Ishikawa (cell line): Measurements from ENCODE around the gene DNAJC11.

Experiments used
- CEBPB ChIP-seq: IDR thresholded peaks from 2 replicates; pipeline ENCODE4 v1.6.1; 2012
- CREB1 ChIP-seq: IDR thresholded peaks from 2 replicates; pipeline ENCODE4 v1.6.1; 2012; ENCODE audit warnings: low read depth
- EGR1 ChIP-seq: IDR thresholded peaks from 2 replicates; pipeline ENCODE4 v1.6.1; 2012
- EP300 ChIP-seq: IDR thresholded peaks from 2 replicates; pipeline ENCODE4 v1.6.1; 2012; ENCODE audit warnings: borderline replicate concordance
- FOXM1 ChIP-seq: IDR thresholded peaks from 2 replicates; pipeline ENCODE4 v1.6.1; 2012; ENCODE audit warnings: low read depth, borderline replicate concordance
- MAX ChIP-seq: IDR thresholded peaks from 2 replicates; pipeline ENCODE4 v1.6.1; 2012
- NFIC ChIP-seq: IDR thresholded peaks from 2 replicates; pipeline ENCODE4 v1.6.1; 2012
- REST ChIP-seq: IDR thresholded peaks from 2 replicates; pipeline ENCODE4 v1.6.1; 2012; ENCODE audit warnings: low read depth, mild to moderate bottlenecking
- TAF1 ChIP-seq: IDR thresholded peaks from 2 replicates; pipeline ENCODE4 v1.6.1; 2012; ENCODE audit warnings: low read depth, mild to moderate bottlenecking
- TEAD4 ChIP-seq: IDR thresholded peaks from 2 replicates; pipeline ENCODE4 v1.6.1; 2012
- ZBTB7A ChIP-seq: IDR thresholded peaks from 2 replicates; pipeline ENCODE4 v1.6.1; 2012; ENCODE audit warnings: low read depth

DNA sequence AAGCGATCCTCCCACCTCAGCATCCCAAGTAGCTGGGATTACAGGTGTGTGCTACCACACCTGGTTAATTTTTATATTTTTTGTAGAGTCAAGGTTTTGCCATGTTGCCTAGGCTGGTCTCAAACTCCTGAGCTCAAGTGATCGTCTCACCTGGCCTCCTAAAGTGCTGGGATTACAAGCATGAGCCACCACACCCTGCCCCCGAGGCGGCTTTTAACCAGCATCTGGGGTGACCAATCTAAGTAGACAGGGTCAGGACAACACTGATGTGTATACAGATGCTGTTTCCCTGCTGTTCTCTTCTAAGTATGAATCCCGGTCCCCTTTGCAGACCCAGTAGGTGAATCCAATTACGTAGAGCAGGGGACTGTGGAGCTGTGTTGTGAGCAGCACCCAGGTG, 53.1 kb downstream of the DNAJC11 start:
- no peak for TF ChIP-seq CREB1
- TF ChIP-seq TAF1 = no peak
- no peak for TF ChIP-seq CEBPB
- TF ChIP-seq EP300 = no peak
- no peak for TF ChIP-seq REST
- TF ChIP-seq FOXM1 = no peak
- no peak for TF ChIP-seq EGR1
- no peak for TF ChIP-seq ZBTB7A
- no peak for TF ChIP-seq MAX
- no peak for TF ChIP-seq NFIC
- no peak for TF ChIP-seq TEAD4
